PFSK-1 (cell line): ENCODE data around the gene CD3E.

Source experiments
- POLR2AphosphoS5 ChIP-seq: IDR thresholded peaks from 2 replicates; pipeline ENCODE4 v1.6.1; 2012; ENCODE audit warnings: low read depth, mild to moderate bottlenecking, control low read depth, low read length, moderate library complexity
- TAF1 ChIP-seq: IDR thresholded peaks from 2 replicates; pipeline ENCODE4 v1.6.1; 2012; ENCODE audit warnings: low read length, control low read depth, borderline replicate concordance; ENCODE audit not compliant: insufficient read depth

- TF ChIP-seq TAF1: no peak
- TF ChIP-seq POLR2AphosphoS5: no peak
Measured at GRCh38 chr11:118272001-118272400, 32.5 kb upstream of the CD3E start.
